ENCODE measurements around the gene PPCDC. TPM values are rescaled to one million over a fixed set of nuclear protein-coding genes. Genes with fewer than 3 reads are reported as not detected.

The PPCDC gene
- total and polyA plus RNA-seq, 2 of the 4 experiments (the other 2 are of a cell fraction): 13.3 to 16.3 TPM

DNA sequence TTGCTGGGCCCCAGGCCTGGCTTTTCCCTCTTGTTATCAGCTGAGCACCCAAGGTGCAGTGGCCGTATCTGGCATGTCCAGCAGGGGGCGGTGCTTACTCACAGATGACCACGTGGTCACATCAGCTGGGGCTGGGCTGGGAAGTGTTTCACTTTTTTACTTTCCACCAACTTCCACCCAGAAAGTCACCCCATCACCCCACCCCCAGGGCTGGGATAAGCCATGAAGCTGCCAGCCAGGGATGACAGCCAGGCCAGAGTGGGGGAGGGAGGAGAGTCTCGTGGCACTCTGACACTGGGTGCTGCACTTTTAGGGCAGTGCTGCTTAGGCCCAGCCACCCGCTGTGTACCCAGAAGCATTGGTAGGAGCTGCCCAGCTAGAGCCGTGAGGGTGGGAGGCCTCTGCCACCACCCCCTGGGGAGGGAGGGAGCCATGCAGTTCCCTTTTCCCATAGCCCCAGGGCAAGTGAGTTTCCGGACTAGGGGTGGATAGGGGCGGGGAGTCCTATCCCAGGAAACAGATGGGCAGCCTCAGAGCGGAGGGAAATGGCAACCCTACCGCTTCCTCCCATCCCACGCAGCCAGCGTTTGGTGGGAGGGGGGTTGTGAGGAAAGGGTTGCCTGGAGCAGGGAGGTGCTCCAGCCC, 6.1 kb downstream of the PPCDC start:
- WGBS, 2 experiments (ENCODE audit: extremely low coverage in 2 of 2, insufficient read length in 1 of 2): no CpG with 5 or more reads among the region's 12 CpGs
- Histone ChIP-seq H3K23ac (ENCODE audit: low read depth, low read length) (no peak overlapping the region), H2BK5ac (ENCODE audit: low read depth, low read length, poor library complexity, severe bottlenecking) (no peak overlapping the region), H3K27ac (ENCODE audit: insufficient read depth, low read length) (no peak overlapping the region), H2BK15ac (ENCODE audit: low read depth, low read length) (no peak overlapping the region; the same call in 2 of the 3 replicates), H2AK9ac (replicated peaks; ENCODE audit: low read depth, low read length, poor library complexity) (peak overlapping the region; percentile 95), H4K91ac (ENCODE audit: insufficient read depth, low read depth, low read length) (peak overlapping the region; percentile 57; the same call in 1 of the 2 replicates), H2AK5ac (ENCODE audit: low read depth, low read length) (peak overlapping the region; percentile 71), H3K4ac (ENCODE audit: low read depth, low read length) (peak overlapping the region; percentile 61), H3K36me3 (ENCODE audit: control insufficient read depth, insufficient read depth, low read length) (no peaks in the 10 kb centered on the region; the same call in 1 of the 2 replicates), H4K8ac (ENCODE audit: low read depth in 2 of 2, low read length in 2 of 2) (peak overlapping the region; percentile 70 to 87; a peak in 1 of 4 replicates), H2BK120ac (ENCODE audit: low read depth, low read length) (peak overlapping the region; percentile 28; the same call in 1 of the 2 replicates), H3K56ac (ENCODE audit: extremely low read depth, insufficient read depth, low read length) (no peak overlapping the region), H3K4me1 (ENCODE audit: control insufficient read depth, insufficient read depth, low read length) (peaks cover 11% of the 10 kb centered on the region), H4K5ac (ENCODE audit: low read depth, low read length) (peak overlapping the region; percentile 51; the same call in 1 of the 2 replicates), H3K79me1 (ENCODE audit: low read depth in 1 of 2, low read length in 2 of 2) (peaks cover 0 to 18% of the 10 kb centered on the region in 2 experiments; a peak in 2 of 4 replicates), H2BK20ac (ENCODE audit: low read depth, low read length) (peak overlapping the region; percentile 4; the same call in 1 of the 2 replicates), H4K20me1 (ENCODE audit: insufficient read depth, low read length) (no peaks in the 10 kb centered on the region), H3K4me3 (ENCODE audit: insufficient read depth, low read depth, low read length) (no peak overlapping the region), H3K9ac (ENCODE audit: low read depth, low read length) (0 out of 2 replicates have a peak overlapping the region, but pooled peaks have one; percentile 13), H2AFZ (replicated peaks; ENCODE audit: low read length, poor library complexity) (peak overlapping the region; percentile 93), H3K18ac (ENCODE audit: low read depth, low read length) (no peak overlapping the region; the same call in 1 of the 2 replicates), H3K4me2 (ENCODE audit: low read depth, low read length) (peak overlapping the region; percentile 24; the same call in 1 of the 2 replicates), H3K9me3 (ENCODE audit: control insufficient read depth, insufficient read depth, low read length) (no peaks in the 10 kb centered on the region), H3K14ac (replicated peaks; ENCODE audit: low read depth, low read length) (peak overlapping the region; percentile 38), H3K9me1 (ENCODE audit: insufficient read depth, low read length) (peaks cover 6% of the 10 kb centered on the region; the same call in 1 of the 2 replicates), H3K27me3 (ENCODE audit: control insufficient read depth, insufficient read depth, low read length) (no peaks in the 10 kb centered on the region)
- dilution Hi-C loops (cut with HindIII; ENCODE audit: low sequenced_read_pairs, unreplicated experiment): no loop called here
- intact Hi-C loops (cut with micrococcal nuclease): loop anchor here (1.0 to 10.0 kb wide), 4 partner anchors 175 to 425 kb away; partner anchors contain the start of genes MAN2C1 and SIN3A
- peak; percentile 79 for DNase-seq
- BruUV-seq (replicated peaks): no TSS peak
- peak; percentile 98 for ATAC-seq (ENCODE audit: low read depth)
- in situ Hi-C loops (cut with MboI; ENCODE audit: low sequenced_read_pairs): loop anchor here (5.0 kb wide), 1 partner anchor 173 kb away; the partner anchor contains the start of gene C15orf39
- ChIA-PET CTCF (interaction anchor here (1.1 to 2.0 kb wide), 4 partner anchors 14 to 175 kb away, joined by 4 to 14 read pairs (median 10); partner anchors contain the start of gene C15orf39), POLR2A (ENCODE audit: unreplicated experiment) (interaction anchor here (0.9 kb wide), 1 partner anchor 172 kb away, joined by 3 read pairs; the partner anchor contains the start of gene C15orf39)
- TF ChIP-seq, protein P1, sequence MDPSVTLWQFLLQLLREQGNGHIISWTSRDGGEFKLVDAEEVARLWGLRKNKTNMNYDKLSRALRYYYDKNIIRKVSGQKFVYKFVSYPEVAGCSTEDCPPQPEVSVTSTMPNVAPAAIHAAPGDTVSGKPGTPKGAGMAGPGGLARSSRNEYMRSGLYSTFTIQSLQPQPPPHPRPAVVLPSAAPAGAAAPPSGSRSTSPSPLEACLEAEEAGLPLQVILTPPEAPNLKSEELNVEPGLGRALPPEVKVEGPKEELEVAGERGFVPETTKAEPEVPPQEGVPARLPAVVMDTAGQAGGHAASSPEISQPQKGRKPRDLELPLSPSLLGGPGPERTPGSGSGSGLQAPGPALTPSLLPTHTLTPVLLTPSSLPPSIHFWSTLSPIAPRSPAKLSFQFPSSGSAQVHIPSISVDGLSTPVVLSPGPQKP (IDR thresholded peaks at IDR 0.05; ENCODE audit: borderline replicate concordance, low read depth, low read length): no peak
- TF ChIP-seq, protein P2, sequence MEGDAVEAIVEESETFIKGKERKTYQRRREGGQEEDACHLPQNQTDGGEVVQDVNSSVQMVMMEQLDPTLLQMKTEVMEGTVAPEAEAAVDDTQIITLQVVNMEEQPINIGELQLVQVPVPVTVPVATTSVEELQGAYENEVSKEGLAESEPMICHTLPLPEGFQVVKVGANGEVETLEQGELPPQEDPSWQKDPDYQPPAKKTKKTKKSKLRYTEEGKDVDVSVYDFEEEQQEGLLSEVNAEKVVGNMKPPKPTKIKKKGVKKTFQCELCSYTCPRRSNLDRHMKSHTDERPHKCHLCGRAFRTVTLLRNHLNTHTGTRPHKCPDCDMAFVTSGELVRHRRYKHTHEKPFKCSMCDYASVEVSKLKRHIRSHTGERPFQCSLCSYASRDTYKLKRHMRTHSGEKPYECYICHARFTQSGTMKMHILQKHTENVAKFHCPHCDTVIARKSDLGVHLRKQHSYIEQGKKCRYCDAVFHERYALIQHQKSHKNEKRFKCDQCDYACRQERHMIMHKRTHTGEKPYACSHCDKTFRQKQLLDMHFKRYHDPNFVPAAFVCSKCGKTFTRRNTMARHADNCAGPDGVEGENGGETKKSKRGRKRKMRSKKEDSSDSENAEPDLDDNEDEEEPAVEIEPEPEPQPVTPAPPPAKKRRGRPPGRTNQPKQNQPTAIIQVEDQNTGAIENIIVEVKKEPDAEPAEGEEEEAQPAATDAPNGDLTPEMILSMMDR (conservative IDR thresholded peaks at IDR 0.05; ENCODE audit: low read depth, low read length): peak; percentile 97
- TF ChIP-seq NFE2L2 (IDR thresholded peaks at IDR 0.05; ENCODE audit: low read depth, low read length): no peak
- no peak for TF ChIP-seq BHLHE40 (IDR thresholded peaks at IDR 0.05; ENCODE audit: low read depth, low read length)
- no peak for TF ChIP-seq CHD1 (IDR thresholded peaks at IDR 0.05; ENCODE audit: low read depth, low read length)
- peak; percentile 97 for TF ChIP-seq RAD21 (IDR thresholded peaks at IDR 0.05; ENCODE audit: low read length)
- 0 out of 2 replicates have a peak, but pooled peaks have one; percentile 3 for TF ChIP-seq FOS (IDR thresholded peaks at IDR 0.05; ENCODE audit: low read depth, low read length)
- TF ChIP-seq MXI1 (IDR thresholded peaks at IDR 0.05; ENCODE audit: borderline replicate concordance, low read depth, low read length): peak; percentile 30; the same call in 1 of the 2 replicates
- peak; percentile 59; the same call in 1 of the 2 replicates for TF ChIP-seq MAZ (IDR thresholded peaks at IDR 0.05; ENCODE audit: borderline replicate concordance, low read depth, low read length)
- TF ChIP-seq SMC3 (IDR thresholded peaks at IDR 0.05; ENCODE audit: low read depth, low read length): peak; percentile 99
- TF ChIP-seq POLR2A (IDR thresholded peaks at IDR 0.05; ENCODE audit: low read depth, low read length): no peak
- TF ChIP-seq MAFK (IDR thresholded peaks at IDR 0.05; ENCODE audit: low read depth, low read length): no peak
- TF ChIP-seq RFX5 (IDR thresholded peaks at IDR 0.05; ENCODE audit: low read depth, low read length): no peak
